ENCODE results near the gene CEND1.

Gene CEND1

GRCh38 chr11:831118-831864 lies 41.4 kb upstream of the CEND1 start:
- Histone ChIP-seq H4K20me1 (ENCODE audit: insufficient read depth, low read length) (no peaks in the 10 kb centered on the region), H3K36me3 (replicated peaks; ENCODE audit: insufficient read depth, low read length) (no peaks in the 10 kb centered on the region), H3K27ac (ENCODE audit: low read length) (no peak overlapping the region), H2AFZ (ENCODE audit: low read length) (no peak overlapping the region), H3F3A (ENCODE audit: insufficient read depth, low read length) (peaks cover 8% of the 10 kb centered on the region), H3K79me2 (ENCODE audit: low read length) (peaks cover 6% of the 10 kb centered on the region), H3K4me1 (ENCODE audit: low read length) (peaks cover 24% of the 10 kb centered on the region), H3K9ac (ENCODE audit: low read length) (no peak overlapping the region), H3K4me3 (ENCODE audit: low read length) (no peak overlapping the region), H3K9me3 (replicated peaks; ENCODE audit: insufficient read depth, low read length) (no peaks in the 10 kb centered on the region), H3K4me2 (ENCODE audit: low read depth, low read length) (peak overlapping the region; percentile 85; the same call in 1 of the 2 replicates), H3K9me2 (replicated peaks; ENCODE audit: insufficient read depth, low read length) (no peaks in the 10 kb centered on the region), H3K27me3 (replicated peaks; ENCODE audit: insufficient read depth, low read length) (peaks cover 15% of the 10 kb centered on the region)
- no peak for TF ChIP-seq CTCF (IDR thresholded peaks at IDR 0.05; ENCODE audit: low read length)
- TF ChIP-seq EZH2phosphoT487 (IDR thresholded peaks at IDR 0.05; ENCODE audit: low read length): no peak
- no peak for TF ChIP-seq EZH2 (optimal IDR thresholded peaks at IDR 0.05; ENCODE audit: low read depth, low read length)
- DNase-seq: no peak

- peak overlapping the region; percentile 85; the same call in 1 of the 2 replicates for H3K4me2 ChIP-seq (ENCODE audit: low read depth, low read length)
Observed at GRCh38 chr11:830295-831117, 40.6 kb upstream of the CEND1 start.

GRCh38 chr11:829847-830294 lies 40.0 kb upstream of the CEND1 start:
- H3K36me3 ChIP-seq (replicated peaks; ENCODE audit: insufficient read depth, low read length): no peaks in the 10 kb centered on the region
- H3K4me2 ChIP-seq (ENCODE audit: low read depth, low read length): peak overlapping the region; percentile 85
- H3K4me1 ChIP-seq (ENCODE audit: low read length): peaks cover 25% of the 10 kb centered on the region
- H3K9ac ChIP-seq (ENCODE audit: low read length): no peak overlapping the region; the same call in 1 of the 2 replicates
- peak overlapping the region; percentile 15; the same call in 1 of the 2 replicates for H2AFZ ChIP-seq (ENCODE audit: low read length)
- no peak overlapping the region for H3K27ac ChIP-seq (ENCODE audit: low read length)
- peaks cover 8% of the 10 kb centered on the region for H3F3A ChIP-seq (ENCODE audit: insufficient read depth, low read length)
- H3K79me2 ChIP-seq (ENCODE audit: low read length): peaks cover 6% of the 10 kb centered on the region
- H4K20me1 ChIP-seq (ENCODE audit: insufficient read depth, low read length): no peaks in the 10 kb centered on the region
- H3K27me3 ChIP-seq (replicated peaks; ENCODE audit: insufficient read depth, low read length): peaks cover 15% of the 10 kb centered on the region
- DNase-seq: no peak
- no peaks in the 10 kb centered on the region for H3K9me2 ChIP-seq (replicated peaks; ENCODE audit: insufficient read depth, low read length)
- H3K9me3 ChIP-seq (replicated peaks; ENCODE audit: insufficient read depth, low read length): no peaks in the 10 kb centered on the region
- TF ChIP-seq CTCF (IDR thresholded peaks at IDR 0.05; ENCODE audit: low read length) (no peak), EZH2phosphoT487 (IDR thresholded peaks at IDR 0.05; ENCODE audit: low read length) (no peak), EZH2 (optimal IDR thresholded peaks at IDR 0.05; ENCODE audit: low read depth, low read length) (no peak)
- H3K4me3 ChIP-seq (ENCODE audit: low read length): peak overlapping the region; percentile 47

More at GRCh38 chr11:830295-831117, 40.6 kb upstream of the CEND1 start:
- Histone ChIP-seq H2AFZ (ENCODE audit: low read length) (peak overlapping the region; percentile 15; the same call in 1 of the 2 replicates), H3K79me2 (ENCODE audit: low read length) (peaks cover 6% of the 10 kb centered on the region), H3K27ac (ENCODE audit: low read length) (no peak overlapping the region), H3K4me3 (ENCODE audit: low read length) (peak overlapping the region; percentile 47), H3F3A (ENCODE audit: insufficient read depth, low read length) (peaks cover 8% of the 10 kb centered on the region), H3K27me3 (replicated peaks; ENCODE audit: insufficient read depth, low read length) (peaks cover 15% of the 10 kb centered on the region), H3K9me2 (replicated peaks; ENCODE audit: insufficient read depth, low read length) (no peaks in the 10 kb centered on the region), H4K20me1 (ENCODE audit: insufficient read depth, low read length) (no peaks in the 10 kb centered on the region), H3K9ac (ENCODE audit: low read length) (no peak overlapping the region), H3K4me1 (ENCODE audit: low read length) (peaks cover 25% of the 10 kb centered on the region), H3K9me3 (replicated peaks; ENCODE audit: insufficient read depth, low read length) (no peaks in the 10 kb centered on the region), H3K36me3 (replicated peaks; ENCODE audit: insufficient read depth, low read length) (no peaks in the 10 kb centered on the region)
- peak; percentile 48 for DNase-seq
- no peak for TF ChIP-seq EZH2 (optimal IDR thresholded peaks at IDR 0.05; ENCODE audit: low read depth, low read length)
- no peak for TF ChIP-seq CTCF (IDR thresholded peaks at IDR 0.05; ENCODE audit: low read length)
- no peak for TF ChIP-seq EZH2phosphoT487 (IDR thresholded peaks at IDR 0.05; ENCODE audit: low read length)

Measured in MM.1S (cell line).